Stimulated activated CD4-positive, alpha-beta T cell treated with anti-CD3 and anti-CD28 coated beads, Interleukin-1b, Interleukin-23, amount 100 ng/mL, for 24 hours (primary cell): ENCODE results near the gene ZNF76.

Experiments
- DNase-seq, 4 experiments: peaks; one replicate each; pipeline ENCODE4 v3.0.0-alpha.2; 2020; ENCODE audit warnings: low read depth in 4 of 4, low spot score in 1 of 4

Gene ZNF76

GRCh38 chr6:35236223-35236622 lies 23.3 kb upstream of the ZNF76 start:
- DNase-seq = no peak

DNA sequence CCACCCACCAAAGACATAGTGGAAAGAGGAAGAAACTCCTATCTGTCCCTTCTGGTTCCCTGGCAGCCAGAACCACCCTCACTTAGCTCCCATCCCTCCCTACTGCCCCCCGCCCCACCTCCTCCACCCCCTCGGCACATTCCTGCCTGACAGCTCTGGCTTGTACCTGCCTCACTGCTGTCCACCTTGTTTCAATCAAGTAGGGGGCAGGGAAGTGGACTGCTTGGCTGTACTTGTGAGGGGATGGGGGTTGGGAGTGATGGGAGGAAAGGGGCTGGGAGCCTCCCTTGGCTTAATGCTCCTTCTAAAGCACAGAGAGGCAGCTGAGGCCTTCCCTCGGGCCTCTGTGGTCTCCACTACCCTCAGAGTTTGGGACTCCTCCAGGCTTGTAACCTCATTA lies 22.1 kb upstream of the ZNF76 start:
- DNase-seq = no peak

DNA sequence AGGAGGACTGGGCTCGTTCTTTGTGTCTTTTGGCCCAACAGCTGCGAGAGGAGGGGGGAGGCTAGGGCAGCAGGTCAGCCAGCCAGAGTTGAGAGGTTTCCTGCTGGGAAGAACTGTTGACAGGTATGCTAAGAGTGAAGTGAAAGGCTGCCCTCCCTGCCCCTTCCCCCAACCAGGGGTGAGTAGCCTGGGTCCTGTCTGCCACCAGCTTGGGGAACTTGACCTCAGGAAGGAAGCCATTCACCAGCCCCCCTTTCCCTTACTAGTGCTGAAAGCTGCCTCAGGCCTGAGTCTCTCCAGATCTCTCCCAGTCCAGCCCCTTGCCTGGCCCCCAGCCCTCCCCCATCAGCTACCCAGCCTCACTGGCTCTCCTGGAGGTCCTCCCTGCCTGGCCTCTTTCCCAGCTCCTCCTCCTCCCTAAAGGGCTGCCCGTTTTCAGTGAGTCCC lies 20.7 kb upstream of the ZNF76 start:
- DNase-seq = no peak

DNA sequence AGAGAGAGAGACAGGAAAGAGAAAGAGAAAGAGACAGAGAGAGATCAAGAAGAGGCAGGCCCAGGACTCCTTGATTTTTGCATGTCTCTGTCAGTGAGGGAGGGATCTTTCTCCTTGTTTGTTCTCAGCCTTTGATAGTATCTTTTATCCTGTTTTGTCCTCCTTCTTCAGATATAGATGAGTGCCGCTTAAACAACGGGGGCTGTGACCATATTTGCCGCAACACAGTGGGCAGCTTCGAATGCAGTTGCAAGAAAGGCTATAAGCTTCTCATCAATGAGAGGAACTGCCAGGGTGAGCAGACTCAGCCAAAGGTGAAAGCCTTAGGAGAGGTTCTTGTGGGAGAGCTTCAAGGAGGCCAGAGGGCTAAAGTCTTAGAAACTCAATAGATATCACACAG lies 20.0 kb upstream of the ZNF76 start:
- DNase-seq = no peak

DNA sequence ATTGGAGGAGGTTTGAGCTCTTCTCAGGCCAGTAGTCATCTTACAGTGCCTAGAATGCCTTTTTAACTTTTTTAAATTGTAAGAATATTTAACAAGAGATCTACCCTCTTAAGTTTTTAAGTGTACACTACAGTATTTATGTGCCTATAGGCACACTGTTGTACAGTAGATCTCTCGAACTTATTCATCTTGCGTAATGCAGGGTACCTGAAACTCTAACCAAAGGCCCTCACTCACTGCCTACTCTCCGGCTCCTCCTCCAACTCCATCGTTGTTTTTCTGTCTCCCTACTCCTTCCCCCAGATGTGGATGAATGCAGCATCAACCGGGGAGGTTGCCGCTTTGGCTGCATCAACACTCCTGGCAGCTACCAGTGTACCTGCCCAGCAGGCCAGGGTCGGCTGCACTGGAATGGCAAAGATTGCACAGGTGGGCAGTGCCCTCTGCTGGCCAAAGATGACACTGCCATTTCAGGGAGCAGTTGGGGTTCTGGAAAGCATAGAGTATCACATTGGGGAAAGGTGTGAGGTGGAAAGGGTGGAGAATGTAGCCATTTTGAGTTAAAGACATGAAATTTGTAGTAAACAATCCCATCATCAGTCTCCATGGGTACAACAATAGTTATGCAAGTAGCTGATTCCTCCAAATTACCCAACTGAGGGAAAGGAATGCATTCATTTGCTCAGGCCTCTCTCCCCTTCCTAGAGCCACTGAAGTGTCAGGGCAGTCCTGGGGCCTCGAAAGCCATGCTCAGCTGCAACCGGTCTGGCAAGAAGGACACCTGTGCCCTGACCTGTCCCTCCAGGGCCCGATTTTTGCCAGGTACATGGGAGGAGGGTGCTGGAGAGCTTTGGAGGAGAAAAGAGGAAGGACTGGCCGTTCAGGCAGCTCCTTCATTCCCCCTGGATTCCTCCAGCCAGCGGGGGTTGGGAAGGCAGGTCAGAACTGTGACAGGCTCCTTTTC lies 18.4 kb upstream of the ZNF76 start:
- peak; percentile 51 to 66 (median 61) for DNase-seq

- DNase-seq = no peak
These were observed 17.0 kb upstream of the ZNF76 start for GRCh38 chr6:35242486-35242885.

DNA sequence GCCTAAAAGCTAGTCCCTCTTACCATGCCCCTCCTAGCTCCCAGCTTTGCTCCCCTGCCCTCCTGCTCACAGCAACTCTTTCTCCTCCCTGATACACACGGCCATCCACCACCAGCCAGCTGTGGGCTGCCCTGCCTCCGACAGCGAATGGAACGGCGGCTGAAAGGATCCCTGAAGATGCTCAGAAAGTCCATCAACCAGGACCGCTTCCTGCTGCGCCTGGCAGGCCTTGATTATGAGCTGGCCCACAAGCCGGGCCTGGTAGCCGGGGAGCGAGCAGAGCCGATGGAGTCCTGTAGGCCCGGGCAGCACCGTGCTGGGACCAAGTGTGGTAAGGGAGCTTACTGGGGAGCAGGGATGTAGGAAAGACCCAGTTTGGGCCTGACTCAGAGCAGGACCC lies 16.6 kb upstream of the ZNF76 start:
- DNase-seq = no peak

- DNase-seq = no peak
These were observed 16.1 kb upstream of the ZNF76 start for GRCh38 chr6:35243386-35243958.

DNA sequence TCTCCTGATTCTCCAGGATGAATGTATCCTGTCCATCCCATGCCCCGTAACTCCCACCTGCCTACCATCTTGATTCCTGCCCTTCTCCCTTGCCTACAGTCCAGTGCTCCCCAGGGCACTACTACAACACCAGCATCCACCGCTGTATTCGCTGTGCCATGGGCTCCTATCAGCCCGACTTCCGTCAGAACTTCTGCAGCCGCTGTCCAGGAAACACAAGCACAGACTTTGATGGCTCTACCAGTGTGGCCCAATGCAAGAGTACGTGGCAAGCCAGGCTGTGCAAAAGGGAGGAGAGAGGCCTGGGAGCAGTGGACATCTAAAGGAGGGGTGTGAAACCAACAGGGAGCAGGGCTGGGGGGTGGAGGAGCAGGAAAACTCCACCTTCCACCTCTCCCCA lies 15.0 kb upstream of the ZNF76 start:
- DNase-seq = no peak

- no peak for DNase-seq
These were observed 11.8 kb upstream of the ZNF76 start for GRCh38 chr6:35247642-35248231.

- no peak for DNase-seq
These were observed 11.2 kb upstream of the ZNF76 start for GRCh38 chr6:35248300-35248699.

DNA sequence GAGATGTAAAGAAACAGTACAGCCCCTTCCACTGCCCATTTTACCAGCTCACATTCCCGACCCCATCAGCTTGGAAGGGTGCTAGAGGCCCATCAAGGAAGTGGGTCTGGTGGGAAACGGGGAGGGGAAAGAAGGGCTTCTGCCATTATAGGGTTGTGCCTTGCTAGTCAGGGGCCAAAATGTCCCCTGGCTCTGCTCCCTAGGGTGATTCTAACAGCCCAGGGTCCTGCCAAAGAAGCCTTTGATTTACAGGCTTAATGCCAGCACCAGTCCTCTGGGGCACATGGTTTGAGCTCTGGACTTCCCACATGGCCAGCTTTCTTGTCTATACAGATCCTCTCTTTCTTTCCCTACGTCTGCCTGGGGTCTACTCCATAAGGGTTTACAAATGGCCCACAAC lies 10.6 kb upstream of the ZNF76 start:
- no peak for DNase-seq

DNA sequence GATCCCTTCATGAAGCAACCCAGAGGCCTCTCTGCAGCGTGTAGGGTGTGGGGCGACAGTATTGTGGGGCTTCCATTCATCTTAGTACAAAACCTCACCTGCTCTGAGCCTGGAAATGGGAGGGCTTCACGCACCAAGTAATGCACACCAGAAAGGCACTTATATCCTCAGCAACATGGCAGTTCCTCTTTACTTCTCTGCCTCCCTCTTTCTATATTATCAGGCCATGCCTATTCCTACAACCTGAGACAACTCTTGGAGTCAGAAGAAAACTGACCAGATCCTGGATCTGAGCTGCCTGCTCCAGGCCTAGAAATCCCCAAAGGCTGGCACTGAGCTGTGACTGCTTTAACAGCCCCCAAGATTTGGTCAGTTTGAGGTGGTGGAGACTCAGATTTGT lies 7.6 kb upstream of the ZNF76 start:
- DNase-seq = no peak

- no peak for DNase-seq
These were observed 6.3 kb upstream of the ZNF76 start for GRCh38 chr6:35253249-35253648.

DNA sequence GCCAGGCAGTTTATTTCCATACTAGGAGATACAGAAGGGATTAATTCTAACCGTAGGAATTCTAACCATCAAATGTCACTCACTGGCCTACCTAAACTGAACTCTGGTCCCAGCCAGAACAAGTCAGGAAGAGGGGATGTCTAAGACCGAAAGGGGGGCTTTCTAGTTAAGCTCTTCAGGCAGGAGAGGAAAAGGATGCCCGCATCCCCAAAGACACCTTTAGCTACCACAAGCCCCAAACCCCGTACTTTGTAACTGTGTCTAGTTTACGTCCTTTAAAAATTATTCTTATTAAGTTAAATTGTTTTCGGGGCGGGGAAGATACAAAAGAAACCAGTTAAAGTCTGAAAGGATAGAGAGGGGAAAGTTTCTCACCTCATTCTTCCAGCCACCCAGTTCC lies 1.2 kb upstream of the ZNF76 start:
- DNase-seq = no peak

DNA sequence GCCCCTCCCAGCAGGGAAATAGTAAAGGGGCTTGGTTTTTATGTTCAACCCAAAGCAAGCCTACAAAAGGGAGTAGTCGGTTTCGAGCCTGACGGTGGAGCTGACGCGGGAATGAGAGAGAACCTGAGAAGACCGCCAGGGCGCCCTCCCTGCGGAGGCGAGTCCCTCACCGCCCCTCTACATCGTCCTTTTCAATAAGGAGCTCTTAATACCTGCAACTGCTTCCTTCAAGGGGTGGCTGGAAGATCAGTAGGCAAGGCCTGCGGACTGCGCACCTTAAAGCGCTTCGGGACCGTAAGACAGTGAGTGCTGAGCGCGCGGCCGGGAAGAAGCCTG lies 709 bp upstream of the ZNF76 start:
- DNase-seq = peak in 2 of 4 experiments; percentile 6 to 10

GRCh38 chr6:35259948-35260590 lies 534 bp downstream of the ZNF76 start:
- DNase-seq = peak; percentile 33 to 65 (median 41)

GRCh38 chr6:35260591-35261570 lies 1.3 kb downstream of the ZNF76 start:
- no peak for DNase-seq

DNA sequence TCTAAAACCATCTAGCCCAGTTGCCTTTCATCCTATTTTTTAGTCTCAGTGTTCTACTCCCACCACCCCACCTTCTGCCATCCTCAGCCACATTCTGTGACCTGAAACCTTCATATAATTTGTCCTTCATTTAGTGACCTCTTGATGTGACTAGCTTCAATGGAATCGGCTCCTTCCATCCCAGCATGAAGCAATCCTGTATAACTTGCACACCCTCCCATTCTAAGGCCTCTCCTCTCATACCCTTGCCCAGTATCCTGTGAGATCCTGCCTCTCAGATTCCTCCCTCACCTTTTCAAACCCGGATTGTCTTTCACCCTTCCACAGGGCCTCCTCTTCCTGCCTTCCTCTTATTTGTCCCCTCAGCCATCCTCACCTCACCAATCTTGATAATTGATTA lies 3.1 kb downstream of the ZNF76 start:
- DNase-seq = no peak

DNA sequence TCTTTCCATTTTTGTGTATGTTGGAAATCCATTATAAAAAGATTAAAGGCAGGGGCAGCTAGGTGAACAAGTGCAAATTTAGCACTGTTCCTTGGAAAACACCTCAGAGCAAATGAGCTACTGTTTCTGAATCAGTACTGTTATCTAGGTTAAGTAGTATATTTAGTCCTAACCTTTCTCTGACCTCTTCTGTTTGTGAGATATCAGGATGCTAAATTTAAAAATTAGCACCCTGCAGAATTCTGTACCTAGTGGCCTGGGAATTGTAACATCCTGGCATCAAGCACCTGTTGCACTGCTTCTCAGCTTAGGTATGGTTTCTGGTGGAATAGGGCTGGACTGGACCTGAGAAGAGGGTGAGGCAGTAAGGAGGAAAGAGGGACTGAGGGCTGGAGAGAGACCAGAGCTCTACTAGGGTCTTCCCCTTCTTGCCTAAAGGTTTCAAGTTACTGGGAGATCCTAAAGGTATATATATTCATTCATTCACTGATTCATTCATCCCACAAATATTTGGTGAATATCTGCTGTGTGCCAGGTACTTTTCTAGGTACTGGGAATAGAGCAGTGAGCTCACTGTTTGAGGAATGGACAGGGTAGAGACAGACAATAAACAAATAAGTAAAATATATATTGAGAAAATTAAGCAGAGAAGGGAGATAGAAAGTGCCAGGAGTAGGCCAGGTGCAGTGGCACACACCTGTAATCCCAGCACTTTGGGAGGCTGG lies 5.2 kb downstream of the ZNF76 start:
- no peak for DNase-seq
